ENCODE data around the gene AIMP2. TPM values are rescaled to one million over a fixed set of nuclear protein-coding genes. Genes with fewer than 3 reads are reported as not detected.
"Not testable (repeated sequence)": the region's sequence is repeated elsewhere in the genome, so short reads cannot be mapped to it uniquely, and the experiment has no call there.

Gene AIMP2
- polyA plus RNA-seq (2013, experiment 1 of 2), result 41.9 TPM
- 41.1 TPM for polyA plus RNA-seq (2013, experiment 2 of 2)

- no CpG with 5 or more reads among the region's 84 CpGs for WGBS, 2 donors (ENCODE audit: extremely low coverage in 2 of 2, insufficient read length in 2 of 2, insufficient replicate concordance in 1 of 2)
- no peak within 1 kb of the TSS for H3K14ac ChIP-seq (ENCODE audit: low read length)
- H3K23ac ChIP-seq (ENCODE audit: low read depth, low read length, poor library complexity), result peak within 1 kb of the TSS; percentile 100
- H2BK12ac ChIP-seq (ENCODE audit: low read length), result no peak within 1 kb of the TSS
- H3K4me3 ChIP-seq (ENCODE audit: low read length in 2 of 2), result peak within 1 kb of the TSS; percentile 95 to 99
- no peak within 1 kb of the TSS for H4K8ac ChIP-seq (ENCODE audit: low read depth, low read length)
- H3K4ac ChIP-seq (ENCODE audit: low read length), result peak within 1 kb of the TSS; percentile 37
- no peak within 1 kb of the TSS for H4K91ac ChIP-seq (ENCODE audit: low read depth, low read length, poor library complexity)
- H2BK120ac ChIP-seq (ENCODE audit: low read depth, low read length), result no peak within 1 kb of the TSS
- H3K18ac ChIP-seq (ENCODE audit: low read length), result peak within 1 kb of the TSS; percentile 96
- no peaks in the 10 kb centered on the region for H3K27me3 ChIP-seq (ENCODE audit: control insufficient read depth in 3 of 3, insufficient read depth in 3 of 3, low read depth in 1 of 3, low read length in 3 of 3)
- H2BK15ac ChIP-seq (ENCODE audit: low read length), result no peak within 1 kb of the TSS
- no peaks in the 10 kb centered on the region for H3K4me1 ChIP-seq (ENCODE audit: control insufficient read depth in 2 of 2, insufficient read depth in 1 of 2, low read depth in 1 of 2, low read length in 2 of 2)
- H2BK5ac ChIP-seq (ENCODE audit: low read length), result no peak within 1 kb of the TSS
- peak within 1 kb of the TSS; percentile 90 for H3K9ac ChIP-seq (ENCODE audit: low read depth, low read length, poor library complexity)
- H2AK5ac ChIP-seq (ENCODE audit: low read depth, low read length), result no peak within 1 kb of the TSS
- H3K79me1 ChIP-seq (ENCODE audit: low read depth, low read length), result peaks cover 2% of the 10 kb centered on the region
- no peaks in the 10 kb centered on the region for H3K9me3 ChIP-seq (replicated peaks in 1 of 2; ENCODE audit: control insufficient read depth in 2 of 2, insufficient read depth in 1 of 2, low read depth in 1 of 2, low read length in 2 of 2)
- peak; percentile 99 for DNase-seq (ENCODE audit: low spot score)
- peak within 1 kb of the TSS; percentile 89 for H3K27ac ChIP-seq (replicated peaks; ENCODE audit: low read length)
- peak within 1 kb of the TSS; percentile 97 for H2AFZ ChIP-seq (ENCODE audit: low read length)
- peak within 1 kb of the TSS; percentile 73 for H3K4me2 ChIP-seq (ENCODE audit: insufficient read depth, low read length, poor library complexity, severe bottlenecking)
- H3K36me3 ChIP-seq (replicated peaks in 1 of 2; ENCODE audit: control insufficient read depth in 2 of 2, insufficient read depth in 2 of 2, low read length in 2 of 2), result peaks cover 2 to 51% of the 10 kb centered on the region in 2 donors
Observed at GRCh38 chr7:6008668-6009611, at the start of gene AIMP2, which contains the start of gene PMS2. Gene AIMP2 (plus strand): TSS chr7:6009272. CDS start chr7:6009364, 92 bp downstream. Gene PMS2 (minus strand): TSS chr7:6009049. CDS start chr7:6009019, 30 bp downstream.

- H3K36me3 ChIP-seq (replicated peaks in 1 of 2; ENCODE audit: control insufficient read depth in 2 of 2, insufficient read depth in 2 of 2, low read length in 2 of 2); H3K9ac ChIP-seq (ENCODE audit: low read depth, low read length, poor library complexity); H3K27ac ChIP-seq (replicated peaks; ENCODE audit: low read length); H2BK12ac ChIP-seq (ENCODE audit: low read length); H4K8ac ChIP-seq (ENCODE audit: low read depth, low read length); H2AFZ ChIP-seq (ENCODE audit: low read length); H3K4me2 ChIP-seq (ENCODE audit: insufficient read depth, low read length, poor library complexity, severe bottlenecking); H3K23ac ChIP-seq (ENCODE audit: low read depth, low read length, poor library complexity); H2BK120ac ChIP-seq (ENCODE audit: low read depth, low read length); H2AK5ac ChIP-seq (ENCODE audit: low read depth, low read length); H3K4me1 ChIP-seq (ENCODE audit: control insufficient read depth in 2 of 2, insufficient read depth in 1 of 2, low read depth in 1 of 2, low read length in 2 of 2); H3K4ac ChIP-seq (ENCODE audit: low read length); H3K18ac ChIP-seq (ENCODE audit: low read length); H3K14ac ChIP-seq (ENCODE audit: low read length); H2BK15ac ChIP-seq (ENCODE audit: low read length); H4K91ac ChIP-seq (ENCODE audit: low read depth, low read length, poor library complexity); H3K79me1 ChIP-seq (ENCODE audit: low read depth, low read length); H2BK5ac ChIP-seq (ENCODE audit: low read length); H3K27me3 ChIP-seq (ENCODE audit: control insufficient read depth in 3 of 3, insufficient read depth in 3 of 3, low read depth in 1 of 3, low read length in 3 of 3); H3K4me3 ChIP-seq (ENCODE audit: low read length in 2 of 2); DNase-seq (ENCODE audit: low spot score); H3K9me3 ChIP-seq (replicated peaks in 1 of 2; ENCODE audit: control insufficient read depth in 2 of 2, insufficient read depth in 1 of 2, low read depth in 1 of 2, low read length in 2 of 2): not testable (repeated sequence)
- WGBS, 2 donors (ENCODE audit: extremely low coverage in 2 of 2, insufficient read length in 2 of 2, insufficient replicate concordance in 1 of 2), result no CpG with 5 or more reads among the region's 13 CpGs
Observed at GRCh38 chr7:5963205-5963604, 45.9 kb upstream of the AIMP2 start.

DNA sequence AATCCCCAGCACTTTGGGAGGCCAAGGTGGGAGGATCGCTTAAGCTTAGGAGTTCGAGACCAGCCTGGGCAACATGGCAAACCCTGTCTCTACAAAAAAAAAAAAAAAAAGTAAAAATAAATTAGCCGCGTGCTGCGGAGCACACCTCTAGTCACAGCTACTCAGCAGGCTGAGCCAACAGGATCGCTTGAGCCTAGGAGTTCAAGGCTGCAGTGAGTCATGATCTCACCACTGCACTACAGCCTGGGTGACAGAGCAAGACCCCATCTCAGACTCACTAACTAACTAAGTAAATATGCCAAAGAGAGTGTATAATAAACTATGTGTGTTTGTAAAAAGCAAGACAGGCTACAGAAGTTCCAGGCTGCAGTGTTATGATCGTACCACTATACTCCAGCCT, 45.3 kb upstream of the AIMP2 start:
- not testable (repeated sequence) for H3K4ac ChIP-seq (ENCODE audit: low read length); H2BK120ac ChIP-seq (ENCODE audit: low read depth, low read length)

DNA sequence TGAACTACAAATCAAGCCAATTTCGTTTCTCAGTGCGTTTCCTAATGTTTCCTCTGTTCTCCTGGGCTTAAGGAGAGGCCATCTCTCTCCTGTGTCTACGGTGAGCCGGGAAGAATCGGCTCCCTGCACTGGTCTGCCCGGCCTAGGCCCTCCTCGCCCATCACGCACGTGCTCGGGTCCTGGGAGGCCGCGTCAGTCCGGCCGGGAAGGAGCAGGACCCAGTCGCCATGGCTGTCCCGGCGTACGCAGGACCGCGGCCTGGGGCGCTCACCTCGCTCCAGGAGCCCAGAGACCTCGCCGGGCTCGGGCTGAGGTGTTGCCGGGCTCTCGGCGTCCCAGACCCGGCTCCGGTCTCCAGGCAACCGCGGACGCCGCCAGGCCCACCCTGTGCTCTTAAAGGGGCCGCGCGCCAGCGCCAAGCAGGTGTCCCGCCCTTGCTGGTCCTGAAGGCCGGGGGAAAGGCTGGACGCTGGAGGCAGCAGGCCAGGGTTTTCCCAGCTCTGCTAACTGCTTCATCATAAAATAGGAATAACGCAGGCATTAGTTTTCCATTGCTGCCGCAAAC, 38.6 kb upstream of the AIMP2 start, which contains the start of gene RSPH10B:
Gene RSPH10B, minus strand, starts transcription at position 343 of the 565 bp plus-strand sequence. CDS start 3,573 bp downstream, outside the sequence.
- H2BK5ac ChIP-seq (ENCODE audit: low read length); H3K23ac ChIP-seq (ENCODE audit: low read depth, low read length, poor library complexity); H3K18ac ChIP-seq (ENCODE audit: low read length); H3K27me3 ChIP-seq (ENCODE audit: control insufficient read depth in 3 of 3, insufficient read depth in 3 of 3, low read depth in 1 of 3, low read length in 3 of 3); H4K8ac ChIP-seq (ENCODE audit: low read depth, low read length); H3K9me3 ChIP-seq (replicated peaks in 1 of 2; ENCODE audit: control insufficient read depth in 2 of 2, insufficient read depth in 1 of 2, low read depth in 1 of 2, low read length in 2 of 2); H3K9ac ChIP-seq (ENCODE audit: low read depth, low read length, poor library complexity); H2AK5ac ChIP-seq (ENCODE audit: low read depth, low read length); H4K91ac ChIP-seq (ENCODE audit: low read depth, low read length, poor library complexity); H3K27ac ChIP-seq (replicated peaks; ENCODE audit: low read length); H2BK15ac ChIP-seq (ENCODE audit: low read length); H3K14ac ChIP-seq (ENCODE audit: low read length); H3K4me1 ChIP-seq (ENCODE audit: control insufficient read depth in 2 of 2, insufficient read depth in 1 of 2, low read depth in 1 of 2, low read length in 2 of 2); H2AFZ ChIP-seq (ENCODE audit: low read length); H3K4me3 ChIP-seq (ENCODE audit: low read length in 2 of 2); H2BK12ac ChIP-seq (ENCODE audit: low read length); H3K4ac ChIP-seq (ENCODE audit: low read length); H3K36me3 ChIP-seq (replicated peaks in 1 of 2; ENCODE audit: control insufficient read depth in 2 of 2, insufficient read depth in 2 of 2, low read length in 2 of 2); H2BK120ac ChIP-seq (ENCODE audit: low read depth, low read length); DNase-seq (ENCODE audit: low spot score); H3K79me1 ChIP-seq (ENCODE audit: low read depth, low read length): not testable (repeated sequence)
- no CpG with 5 or more reads among the region's 43 CpGs for WGBS, 2 donors (ENCODE audit: extremely low coverage in 2 of 2, insufficient read length in 2 of 2, insufficient replicate concordance in 1 of 2)
- peak within 1 kb of the TSS; percentile 18 for H3K4me2 ChIP-seq (ENCODE audit: insufficient read depth, low read length, poor library complexity, severe bottlenecking)

More for the DNA sequence above, 45.3 kb upstream of the AIMP2 start:
- not testable (repeated sequence) for H4K8ac ChIP-seq (ENCODE audit: low read depth, low read length); DNase-seq (ENCODE audit: low spot score); H2BK5ac ChIP-seq (ENCODE audit: low read length); H3K79me1 ChIP-seq (ENCODE audit: low read depth, low read length); H3K18ac ChIP-seq (ENCODE audit: low read length); H3K23ac ChIP-seq (ENCODE audit: low read depth, low read length, poor library complexity); H2AFZ ChIP-seq (ENCODE audit: low read length); H3K9ac ChIP-seq (ENCODE audit: low read depth, low read length, poor library complexity); H3K9me3 ChIP-seq (replicated peaks in 1 of 2; ENCODE audit: control insufficient read depth in 2 of 2, insufficient read depth in 1 of 2, low read depth in 1 of 2, low read length in 2 of 2); H3K14ac ChIP-seq (ENCODE audit: low read length); H2AK5ac ChIP-seq (ENCODE audit: low read depth, low read length); H3K4me3 ChIP-seq (ENCODE audit: low read length in 2 of 2); H3K4me2 ChIP-seq (ENCODE audit: insufficient read depth, low read length, poor library complexity, severe bottlenecking); H3K36me3 ChIP-seq (replicated peaks in 1 of 2; ENCODE audit: control insufficient read depth in 2 of 2, insufficient read depth in 2 of 2, low read length in 2 of 2); H3K27me3 ChIP-seq (ENCODE audit: control insufficient read depth in 3 of 3, insufficient read depth in 3 of 3, low read depth in 1 of 3, low read length in 3 of 3); H3K27ac ChIP-seq (replicated peaks; ENCODE audit: low read length); H4K91ac ChIP-seq (ENCODE audit: low read depth, low read length, poor library complexity); H3K4me1 ChIP-seq (ENCODE audit: control insufficient read depth in 2 of 2, insufficient read depth in 1 of 2, low read depth in 1 of 2, low read length in 2 of 2); H2BK15ac ChIP-seq (ENCODE audit: low read length); H2BK12ac ChIP-seq (ENCODE audit: low read length)
- no CpG with 5 or more reads among the region's 7 CpGs for WGBS, 2 donors (ENCODE audit: extremely low coverage in 2 of 2, insufficient read length in 2 of 2, insufficient replicate concordance in 1 of 2)

Measured in neuronal stem cell (in vitro differentiated cells).